PC-9 (cell line): ENCODE measurements around the gene PPARA. TPM values are rescaled to one million over a fixed set of nuclear protein-coding genes. Genes with fewer than 3 reads are reported as not detected.

Source experiments
- BruUV-seq: library from RNA; stranded (reverse); fragments of 400-500 nt; replicated peaks from 2 replicates; lab custom pipeline; 2021; lab: Mats Ljungman, UMichigan
- CTCF ChIA-PET: fragments of 300-600 bp; sonication (Branson Sonifier 250); formaldehyde crosslinking; loops from one replicate; lab custom pipeline; 2022; ENCODE audit warnings: antibody characterized with exemption; lab: Charles Lee
- POLR2A ChIA-PET: fragments of 300-600 bp; sonication (Branson Sonifier 250); formaldehyde crosslinking; loops from one replicate; lab custom pipeline; 2022; ENCODE audit warnings: antibody characterized with exemption; ENCODE audit not compliant: unreplicated experiment; lab: Charles Lee
- DNase-seq, 2 experiments: peaks; one replicate each; pipeline versions ENCODE4 v3.0.0 to v3.0.0-alpha.2; 2015 to 2022; ENCODE audit warnings: mixed read lengths in 1 of 2
- H2AFZ ChIP-seq: fragments of 200-600 bp; sonication (generic); 2 replicates; pipeline ENCODE4 v1.8.1; 2017; ENCODE audit warnings: antibody characterized with exemption
- H3F3A ChIP-seq: fragments of 200-600 bp; sonication (generic); 2 replicates; pipeline ENCODE4 v1.8.1; 2017; ENCODE audit warnings: antibody characterized with exemption, mild to moderate bottlenecking, low read depth; ENCODE audit not compliant: insufficient read depth
- H3K27ac ChIP-seq: fragments of 200-600 bp; sonication (generic); 2 replicates; pipeline ENCODE4 v1.6.1; 2016; ENCODE audit warnings: mixed run types
- H3K27me3 ChIP-seq: fragments of 200-600 bp; sonication (generic); 2 replicates; pipeline ENCODE4 v1.6.1; 2016; ENCODE audit warnings: low read depth, mixed run types; ENCODE audit not compliant: insufficient read depth
- H3K36me3 ChIP-seq: fragments of 200-600 bp; sonication (generic); 2 replicates; pipeline ENCODE4 v1.6.1; 2016; ENCODE audit warnings: low read depth, mixed run types
- H3K4me1 ChIP-seq: fragments of 200-600 bp; sonication (generic); replicated peaks from 2 replicates; pipeline ENCODE4 v1.6.1; 2016; ENCODE audit warnings: mixed run types; ENCODE audit not compliant: insufficient read depth
- H3K4me2 ChIP-seq: fragments of 200-600 bp; sonication (generic); 2 replicates; pipeline ENCODE4 v1.6.1; 2017; ENCODE audit warnings: mixed run types
- H3K4me3 ChIP-seq: fragments of 200-600 bp; sonication (generic); 2 replicates; pipeline ENCODE4 v1.6.1; 2016; ENCODE audit warnings: mixed run types
- H3K79me2 ChIP-seq: fragments of 200-600 bp; sonication (generic); 2 replicates; pipeline ENCODE4 v1.6.1; 2017; ENCODE audit warnings: low read depth, mixed run types
- H3K9me2 ChIP-seq: fragments of 200-600 bp; sonication (generic); 2 replicates; pipeline ENCODE4 v1.8.1; 2017; ENCODE audit warnings: mild to moderate bottlenecking; ENCODE audit not compliant: insufficient read depth
- H3K9me3 ChIP-seq: fragments of 200-600 bp; sonication (generic); 2 replicates; pipeline ENCODE4 v1.8.1; 2016; ENCODE audit warnings: low read depth; ENCODE audit not compliant: insufficient read depth
- H4K20me1 ChIP-seq: fragments of 200-600 bp; sonication (generic); 2 replicates; pipeline ENCODE4 v1.8.1; 2017; ENCODE audit not compliant: insufficient read depth
- CTCF ChIP-seq: fragments of 200-600 bp; sonication (generic); conservative IDR thresholded peaks from 2 replicates; pipeline ENCODE4 v1.6.1; 2017; ENCODE audit warnings: mixed run types, antibody characterized with exemption, mild to moderate bottlenecking, moderate library complexity
- EZH2 ChIP-seq: fragments of 200-600 bp; sonication (generic); IDR thresholded peaks from 2 replicates; pipeline ENCODE4 v1.8.0; 2017; ENCODE audit warnings: antibody characterized with exemption, low read depth
- intact Hi-C: fragments of 100-400 bp; cut with micrococcal nuclease; formaldehyde crosslinking; loops from one replicate; pipeline ENCODE4 v1.10.0; 2022; ENCODE audit not compliant: unreplicated experiment
- total RNA-seq: library from RNA; stranded (reverse); gene quantifications from 2 replicates; pipeline ENCODE4 v1.2.3, GENCODE V29; 2021

Gene PPARA
- total RNA-seq, 1 experiment from 2014 or later = 43.9 TPM

DNA sequence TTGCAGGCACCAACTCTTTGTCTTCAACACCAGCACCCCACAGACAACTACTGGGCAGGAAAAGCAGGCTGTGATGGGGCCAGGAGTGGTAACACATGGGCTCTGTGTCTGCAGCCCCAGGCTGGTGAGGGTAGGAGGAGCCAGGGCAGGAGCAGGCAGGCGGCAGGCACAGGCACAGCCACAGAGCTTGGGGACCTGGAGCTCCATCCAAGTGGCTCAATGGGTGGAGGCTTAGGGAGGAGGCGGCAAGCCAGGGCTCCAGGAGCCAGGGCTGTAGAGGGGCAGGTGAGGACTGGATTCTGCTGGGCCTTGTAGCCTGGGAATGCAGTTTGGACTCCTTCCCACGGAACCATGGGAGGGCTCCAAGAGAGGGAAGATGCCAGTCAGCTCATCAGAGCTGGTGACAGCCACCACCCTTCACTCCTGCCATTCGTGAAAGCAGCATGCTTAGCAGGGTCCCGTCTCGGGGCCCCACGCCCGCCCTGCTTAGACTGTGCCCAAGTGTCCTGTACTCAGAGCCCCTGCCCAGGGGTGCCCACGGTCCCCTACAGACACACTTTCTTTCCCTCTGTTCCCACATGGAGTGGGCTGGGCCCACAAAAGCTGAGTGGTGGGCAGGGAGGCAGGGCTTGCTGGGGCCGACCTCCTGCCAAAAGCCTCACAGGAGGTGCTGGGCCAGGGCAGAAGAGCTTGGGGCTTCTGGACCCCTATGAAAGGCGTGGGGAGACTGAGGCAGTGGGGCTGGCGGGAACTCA, 129.9 kb downstream of the PPARA start:
- no peak for TF ChIP-seq CTCF
- TF ChIP-seq EZH2 = no peak
- BruUV-seq = no TSS peak
- Histone ChIP-seq H2AFZ (no peak overlapping the region), H3K27me3 (no peaks in the 10 kb centered on the region), H3K36me3 (peaks cover 12% of the 10 kb centered on the region; the same call in 1 of the 2 replicates), H4K20me1 (no peaks in the 10 kb centered on the region), H3K9me3 (no peaks in the 10 kb centered on the region), H3K4me2 (no peak overlapping the region), H3K27ac (no peak overlapping the region), H3K4me3 (no peak overlapping the region), H3K4me1 (no peaks in the 10 kb centered on the region), H3F3A (no peaks in the 10 kb centered on the region), H3K9me2 (no peaks in the 10 kb centered on the region), H3K79me2 (no peaks in the 10 kb centered on the region)
- intact Hi-C loops = no loop called here
- CTCF ChIA-PET = no interaction called here
- DNase-seq = no peak
- POLR2A ChIA-PET = interaction anchor here (0.6 kb wide), 2 partner anchors 101 to 267 kb away, joined by 4 to 6 read pairs; no protein-coding TSS in a partner anchor

DNA sequence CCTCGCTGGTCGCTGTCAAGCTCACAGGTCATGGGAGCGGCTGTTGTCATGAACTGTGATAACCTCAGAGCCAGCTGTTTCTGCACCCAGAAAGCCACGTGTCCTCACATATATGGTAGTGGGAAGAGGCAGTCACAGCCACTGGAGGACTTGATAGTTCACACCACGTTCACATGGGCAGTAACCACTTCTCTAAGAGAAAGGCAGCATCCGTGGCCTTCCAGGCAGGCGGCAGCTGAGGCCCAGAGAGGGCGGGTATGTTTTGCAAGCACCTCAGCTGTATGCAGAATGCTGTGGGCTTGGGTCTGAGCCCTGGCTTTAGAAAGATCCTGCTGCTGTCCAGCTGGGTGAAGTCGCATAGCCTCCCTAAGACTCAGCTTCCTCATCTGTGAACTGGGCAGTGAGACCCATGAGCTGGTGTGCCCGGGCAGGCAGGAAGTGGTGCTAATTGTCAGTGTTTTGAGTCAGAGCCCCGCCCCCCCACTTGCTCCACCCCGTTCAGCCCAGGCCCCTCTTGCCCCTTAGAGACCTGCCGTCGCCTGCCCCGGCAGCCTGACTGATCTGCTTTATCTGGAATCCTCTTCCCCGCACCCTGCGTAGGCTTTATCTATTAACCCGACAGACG, 130.8 kb downstream of the PPARA start:
- POLR2A ChIA-PET = no interaction called here
- Histone ChIP-seq H2AFZ (no peak overlapping the region), H3K27me3 (no peaks in the 10 kb centered on the region), H3K9me2 (no peaks in the 10 kb centered on the region), H3K27ac (no peak overlapping the region), H3K9me3 (no peaks in the 10 kb centered on the region), H4K20me1 (no peaks in the 10 kb centered on the region), H3K4me1 (no peaks in the 10 kb centered on the region), H3K36me3 (peaks cover 7% of the 10 kb centered on the region; the same call in 1 of the 2 replicates), H3K4me2 (no peak overlapping the region), H3F3A (no peaks in the 10 kb centered on the region), H3K79me2 (no peaks in the 10 kb centered on the region), H3K4me3 (no peak overlapping the region)
- CTCF ChIA-PET = no interaction called here
- intact Hi-C loops = no loop called here
- TF ChIP-seq EZH2 (no peak), CTCF (no peak)
- DNase-seq = no peak
- no TSS peak for BruUV-seq

- H3K4me3 ChIP-seq = no peak overlapping the region
- no peaks in the 10 kb centered on the region for H3F3A ChIP-seq
- ChIA-PET POLR2A (no interaction called here), CTCF (no interaction called here)
- H4K20me1 ChIP-seq = no peaks in the 10 kb centered on the region
- H3K79me2 ChIP-seq = no peaks in the 10 kb centered on the region
- H3K27ac ChIP-seq = no peak overlapping the region
- BruUV-seq = no TSS peak
- H3K4me2 ChIP-seq = no peak overlapping the region
- no peaks in the 10 kb centered on the region for H3K9me2 ChIP-seq
- TF ChIP-seq CTCF (no peak), EZH2 (no peak)
- no peak for DNase-seq
- no peaks in the 10 kb centered on the region for H3K9me3 ChIP-seq
- H3K27me3 ChIP-seq = no peaks in the 10 kb centered on the region
- no peaks in the 10 kb centered on the region for H3K4me1 ChIP-seq
- peaks cover 7% of the 10 kb centered on the region; the same call in 1 of the 2 replicates for H3K36me3 ChIP-seq
- H2AFZ ChIP-seq = no peak overlapping the region
- intact Hi-C loops = no loop called here
Observed at GRCh38 chr22:46281866-46282678, 131.7 kb downstream of the PPARA start.
